Body of pancreas (tissue), 4 donors: ENCODE measurements around the gene FN3KRP. TPM values are rescaled to one million over a fixed set of nuclear protein-coding genes. Genes with fewer than 3 reads are reported as not detected.

Experiments used
- ATAC-seq: fragments of 150-250 bp; one replicate; pipeline ENCODE4 v1.9.1; 2016
- DNase-seq, 4 donors: peaks; one replicate each; pipeline ENCODE4 v3.0.0-alpha.2; 2019
- H3K27ac ChIP-seq, 4 donors: fragments of 200-600 bp; sonication (generic); 1 replicate in 3 of 4; 2 replicates in 1 of 4; pipeline versions ENCODE4 v1.5.1 to v1.6.1; 2016 to 2019; ENCODE audit warnings: mild to moderate bottlenecking in 1 of 4, mixed read lengths in 1 of 4, moderate library complexity in 1 of 4
- H3K27me3 ChIP-seq, 2 donors: fragments of 200-600 bp; sonication (generic); one replicate each; pipeline ENCODE4 v1.6.0; 2016; ENCODE audit warnings: mild to moderate bottlenecking in 1 of 2
- H3K36me3 ChIP-seq, 2 donors: fragments of 200-600 bp; sonication (generic); replicated peaks in 1 of 2; 2 replicates each; pipeline ENCODE4 v1.5.1; 2016; ENCODE audit warnings: low read depth in 2 of 2; ENCODE audit not compliant: insufficient read depth in 1 of 2
- H3K4me1 ChIP-seq: fragments of 200-600 bp; sonication (generic); one replicate; pipeline ENCODE4 v1.6.0; 2016
- H3K4me3 ChIP-seq, 2 donors: fragments of 200-600 bp; sonication (generic); 1 replicate in 1 of 2; 2 replicates in 1 of 2; pipeline ENCODE4 v1.5.1; 2016 to 2019
- H3K9me3 ChIP-seq, 3 donors: fragments of 200-600 bp; sonication (generic); 1 replicate in 2 of 3; 2 replicates in 1 of 3; pipeline ENCODE4 v1.5.1; 2016
- CTCF ChIP-seq, 7 experiments: fragments of 450-650 bp in 4 of 7; fragments of 200-600 bp in 3 of 7; sonication (generic) in 3 of 7; IDR thresholded peaks; one replicate each; pipeline ENCODE4 v1.5.1; 2016 to 2019; ENCODE audit warnings: antibody characterized with exemption in 7 of 7
- POLR2A ChIP-seq, 3 donors: fragments of 450-650 bp; IDR thresholded peaks; one replicate each; pipeline ENCODE4 v1.6.1; 2016; ENCODE audit warnings: antibody characterized with exemption in 3 of 3, mild to moderate bottlenecking in 2 of 3
- WGBS, 2 donors: methylation state at CpG; one replicate each; pipeline ENCODE4 v1.1.5; 2017; 5-methylcytosine and 5-hydroxymethylcytosine counted together
- intact Hi-C: fragments of 100-400 bp; cut with DNase I; formaldehyde crosslinking; loops from one replicate; pipeline ENCODE4 v1.15.1; 2023
- total RNA-seq, 2 donors: library from RNA; depleted of rRNA; stranded (reverse); fragments of >200 nt; gene quantifications; one replicate each; pipeline ENCODE4 v1.1.0, GENCODE V29; 2016

The FN3KRP gene
- total RNA-seq, 2 donors from 2014 or later = 7.6 to 8.0 TPM

DNA sequence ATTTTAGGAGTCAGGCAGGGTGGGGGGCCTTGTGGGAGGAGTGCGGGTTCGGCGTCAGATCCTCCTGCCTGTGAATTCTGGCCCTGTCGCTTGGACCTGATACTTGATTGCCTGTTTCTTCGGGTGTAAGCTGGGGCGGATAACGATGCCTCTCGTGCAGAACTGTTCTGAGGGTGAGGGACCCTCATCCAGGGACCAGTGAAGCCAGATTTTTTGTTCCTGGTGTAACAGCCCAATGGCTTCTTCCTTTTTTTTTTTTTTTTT lies 36.6 kb downstream of the FN3KRP start:
- intact Hi-C loops = no loop called here
- WGBS, 2 donors = 56 to 63% methylated on average over 8 of the region's 8 CpGs
- H3K9me3 ChIP-seq = no peaks in the 10 kb centered on the region
- no peak overlapping the region for H3K4me3 ChIP-seq
- DNase-seq = no peak
- no peak for TF ChIP-seq POLR2A (IDR thresholded peaks at IDR 0.05)
- TF ChIP-seq CTCF (IDR thresholded peaks at IDR 0.05) = no peak
- H3K27ac ChIP-seq = no peak overlapping the region
- peaks cover 13% of the 10 kb centered on the region for H3K4me1 ChIP-seq
- H3K27me3 ChIP-seq = no peaks in the 10 kb centered on the region
- no peaks in the 10 kb centered on the region for H3K36me3 ChIP-seq
- ATAC-seq = no peak

DNA sequence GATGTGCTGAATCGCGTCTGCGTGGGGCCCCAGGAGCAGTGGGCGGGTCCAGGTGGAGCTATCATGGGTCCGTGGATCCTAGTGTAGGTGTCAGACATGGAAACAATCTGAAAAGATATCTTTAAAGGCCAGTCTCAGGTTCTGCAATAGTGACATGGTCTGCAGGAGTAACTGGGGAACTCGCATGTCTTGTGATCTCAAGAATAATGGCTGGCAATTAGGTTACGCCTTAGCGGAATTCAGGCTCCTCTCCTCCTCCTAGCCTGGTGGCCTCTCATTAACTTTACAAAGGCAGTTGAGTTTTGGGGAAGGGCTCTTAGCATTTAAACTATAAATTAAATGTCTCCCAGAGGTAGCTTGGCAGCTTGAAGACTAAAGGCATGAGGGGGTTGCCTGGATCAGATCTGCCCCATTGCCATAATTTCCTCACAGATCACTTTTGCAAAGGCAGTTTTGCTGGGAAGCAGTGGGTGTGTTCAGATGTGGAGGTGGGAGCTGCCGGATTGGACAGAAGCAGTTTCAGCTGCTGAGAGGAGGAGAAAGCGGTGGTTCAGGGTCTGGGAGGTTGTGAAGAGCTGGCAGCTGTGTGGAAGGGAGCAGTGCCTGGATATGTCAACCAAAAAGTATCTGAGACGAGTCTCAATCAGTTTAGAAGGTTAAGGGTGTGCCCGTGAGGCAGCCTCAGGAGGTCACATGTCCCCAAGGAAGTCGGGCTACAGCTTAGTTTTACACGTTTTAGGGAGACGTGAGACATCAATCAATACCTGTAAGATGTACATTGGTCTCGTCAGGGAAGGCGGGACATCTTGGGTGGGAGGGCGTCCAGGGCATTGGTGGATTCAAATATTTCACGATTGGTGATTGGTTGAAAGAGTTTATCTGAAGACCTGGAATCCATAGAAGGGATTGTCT lies 38.0 kb downstream of the FN3KRP start:
- intact Hi-C loops = no loop called here
- ATAC-seq = no peak
- H3K27ac ChIP-seq = no peak overlapping the region
- TF ChIP-seq POLR2A (IDR thresholded peaks at IDR 0.05) = no peak
- TF ChIP-seq CTCF (IDR thresholded peaks at IDR 0.05) = no peak
- peaks cover 13% of the 10 kb centered on the region for H3K4me1 ChIP-seq
- no peak for DNase-seq
- H3K36me3 ChIP-seq = no peaks in the 10 kb centered on the region
- WGBS, 2 donors = 82 to 86% methylated on average over 17 to 19 of the region's 19 CpGs
- H3K27me3 ChIP-seq = no peaks in the 10 kb centered on the region
- no peak overlapping the region for H3K4me3 ChIP-seq
- H3K9me3 ChIP-seq = no peaks in the 10 kb centered on the region

DNA sequence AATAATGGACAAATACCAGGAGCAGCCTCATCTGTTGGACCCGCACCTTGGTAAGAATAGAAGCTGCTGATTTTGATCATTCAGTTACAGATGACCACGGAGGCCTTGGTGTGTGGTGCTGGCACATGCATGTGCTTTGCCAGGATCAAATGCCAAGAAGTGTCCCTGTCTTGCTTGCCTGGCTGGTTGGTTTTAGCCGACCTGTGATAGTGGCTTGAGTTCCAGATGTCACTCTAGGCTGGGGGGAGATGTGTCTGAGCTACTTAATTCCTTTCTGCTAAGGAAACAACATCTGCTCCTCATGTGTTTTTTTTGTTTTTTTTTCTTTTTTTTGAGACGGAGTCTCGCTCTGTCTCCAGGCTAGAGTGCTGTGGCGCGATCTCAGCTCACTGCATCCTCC lies 39.7 kb downstream of the FN3KRP start:
- Histone ChIP-seq H3K4me1 (peaks cover 13% of the 10 kb centered on the region), H3K27me3 (no peaks in the 10 kb centered on the region), H3K27ac (no peak overlapping the region), H3K4me3 (no peak overlapping the region), H3K9me3 (no peaks in the 10 kb centered on the region), H3K36me3 (no peaks in the 10 kb centered on the region)
- DNase-seq (no peak), ATAC-seq (no peak)
- no peak for TF ChIP-seq CTCF (IDR thresholded peaks at IDR 0.05)
- no peak for TF ChIP-seq POLR2A (IDR thresholded peaks at IDR 0.05)
- WGBS, 2 donors = 79 to 84% methylated on average over 7 of the region's 7 CpGs
- intact Hi-C loops = no loop called here

DNA sequence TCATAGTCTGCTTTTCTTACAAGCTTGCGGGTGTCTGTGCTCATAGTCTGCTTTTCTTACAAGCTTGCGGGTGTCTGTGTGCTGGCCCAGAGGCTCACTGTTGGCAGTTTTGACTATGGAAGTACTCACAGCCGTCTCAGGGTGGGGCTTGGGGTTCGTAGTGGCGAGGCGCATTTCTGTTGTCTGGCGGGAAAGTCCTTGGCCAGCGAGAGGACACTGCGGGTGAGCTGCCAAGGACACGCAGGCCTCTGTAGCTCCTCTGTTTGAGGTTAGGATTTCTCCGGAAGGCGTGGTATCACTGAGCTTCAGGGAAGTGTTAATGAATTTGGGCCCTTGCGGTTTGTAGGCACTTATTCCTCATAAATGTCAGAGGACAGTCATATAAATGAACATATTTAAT lies 48.9 kb downstream of the FN3KRP start:
- ATAC-seq (no peak), DNase-seq (no peak)
- H3K27me3 ChIP-seq = no peaks in the 10 kb centered on the region
- WGBS, 2 donors = 62 to 80% methylated on average over 12 to 13 of the region's 13 CpGs
- H3K27ac ChIP-seq = no peak overlapping the region
- intact Hi-C loops = no loop called here
- no peaks in the 10 kb centered on the region for H3K4me1 ChIP-seq
- H3K9me3 ChIP-seq = no peaks in the 10 kb centered on the region
- TF ChIP-seq POLR2A (IDR thresholded peaks at IDR 0.05) (no peak), CTCF (IDR thresholded peaks at IDR 0.05) (no peak)
- H3K4me3 ChIP-seq = no peak overlapping the region
- H3K36me3 ChIP-seq = peaks cover 0 to 5% of the 10 kb centered on the region in 2 donors
